ENCODE measurements around the gene RPS25.
A peak's percentile ranks its signal among the peaks of the same experiment; 100 is the strongest.

Gene RPS25

DNA sequence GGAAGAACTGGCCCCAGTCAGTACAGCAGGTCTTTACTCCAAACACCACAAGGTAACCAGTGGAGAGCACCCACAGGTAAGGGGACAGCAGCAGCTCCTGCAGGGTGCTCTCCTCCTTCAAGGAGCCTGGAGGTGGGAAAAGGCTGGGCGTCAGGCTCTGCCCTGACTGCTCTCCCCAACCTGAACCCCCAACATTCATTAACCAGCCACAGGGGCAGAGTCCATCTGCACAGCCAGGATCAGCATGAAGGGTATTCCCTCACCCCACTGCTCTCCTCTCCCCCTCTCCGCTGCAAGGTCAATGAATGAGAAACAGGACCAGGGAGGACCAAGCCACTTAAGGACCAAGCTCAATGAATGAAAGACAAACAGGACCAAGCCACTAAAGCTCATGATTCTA is 8.8 kb upstream of the RPS25 start:
- no peak overlapping the region for H3K4me3 ChIP-seq (ENCODE audit: low read length, poor library complexity, severe bottlenecking)
- H3K79me2 ChIP-seq (ENCODE audit: insufficient read depth, low read length) = peaks cover 44% of the 10 kb centered on the region
- peaks cover 22% of the 10 kb centered on the region for H3K4me1 ChIP-seq (ENCODE audit: insufficient read depth, low read length, poor library complexity, severe bottlenecking)
- H3K9me3 ChIP-seq (ENCODE audit: insufficient read depth, low read depth, low read length) = no peaks in the 10 kb centered on the region
- H3K36me3 ChIP-seq (ENCODE audit: insufficient read depth, low read length) = peaks cover 10% of the 10 kb centered on the region
- H3F3A ChIP-seq (ENCODE audit: low read depth) = no peaks in the 10 kb centered on the region
- H2AFZ ChIP-seq (ENCODE audit: low read length) = no peak overlapping the region
- no peaks in the 10 kb centered on the region for H3K9me2 ChIP-seq (replicated peaks; ENCODE audit: low read depth, low read length)
- H3K27me3 ChIP-seq (ENCODE audit: insufficient read depth, low read length, poor library complexity, severe bottlenecking) = no peaks in the 10 kb centered on the region
- no peak overlapping the region for H3K4me2 ChIP-seq (ENCODE audit: low read depth, low read length, poor library complexity, severe bottlenecking)
- no peak for TF ChIP-seq EZH2phosphoT487 (IDR thresholded peaks at IDR 0.05; ENCODE audit: borderline replicate concordance)
- H3K9ac ChIP-seq (ENCODE audit: low read depth, low read length, poor library complexity, severe bottlenecking) = peak overlapping the region; percentile 89
- H4K20me1 ChIP-seq (ENCODE audit: insufficient read depth, low read length, poor library complexity, severe bottlenecking) = no peaks in the 10 kb centered on the region

DNA sequence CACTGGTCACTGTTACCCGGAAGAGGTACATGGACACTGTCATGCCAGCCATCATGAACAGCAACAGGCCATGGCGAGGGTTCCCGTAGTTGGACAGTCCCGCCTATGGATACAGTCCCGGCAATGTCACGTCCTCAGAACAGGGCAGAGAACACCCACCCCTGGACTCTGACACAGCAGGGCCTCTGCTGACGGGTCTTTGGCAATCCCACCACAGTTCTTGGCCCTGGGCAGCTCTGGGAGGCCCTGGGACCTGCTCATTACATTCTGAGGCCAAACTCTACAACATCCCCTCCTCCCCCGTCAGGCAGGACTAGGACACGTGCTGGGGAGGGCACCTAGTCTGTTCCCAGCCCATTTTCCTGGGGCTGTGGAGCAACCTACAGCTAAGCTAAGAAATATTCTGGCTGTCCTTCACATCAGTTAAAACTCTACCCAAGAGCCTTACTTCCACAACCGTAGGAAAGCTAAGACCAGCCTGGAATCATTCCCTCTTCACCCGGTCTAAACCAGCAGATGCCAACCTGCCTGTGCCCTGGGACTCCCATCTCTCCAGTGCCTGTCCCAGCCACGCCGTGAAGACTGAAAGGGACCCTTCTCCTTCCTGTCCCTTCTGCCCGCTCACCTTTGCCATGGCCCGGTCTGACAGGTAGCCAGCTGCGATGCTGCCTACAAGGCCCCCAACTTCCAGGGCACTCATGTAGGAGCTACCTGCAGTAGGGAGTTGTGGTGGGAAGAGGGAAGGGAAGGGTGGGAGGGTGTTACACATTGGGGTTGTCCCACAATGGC is 8.0 kb upstream of the RPS25 start:
- no peaks in the 10 kb centered on the region for H3K9me2 ChIP-seq (replicated peaks; ENCODE audit: low read depth, low read length)
- TF ChIP-seq, protein P1, sequence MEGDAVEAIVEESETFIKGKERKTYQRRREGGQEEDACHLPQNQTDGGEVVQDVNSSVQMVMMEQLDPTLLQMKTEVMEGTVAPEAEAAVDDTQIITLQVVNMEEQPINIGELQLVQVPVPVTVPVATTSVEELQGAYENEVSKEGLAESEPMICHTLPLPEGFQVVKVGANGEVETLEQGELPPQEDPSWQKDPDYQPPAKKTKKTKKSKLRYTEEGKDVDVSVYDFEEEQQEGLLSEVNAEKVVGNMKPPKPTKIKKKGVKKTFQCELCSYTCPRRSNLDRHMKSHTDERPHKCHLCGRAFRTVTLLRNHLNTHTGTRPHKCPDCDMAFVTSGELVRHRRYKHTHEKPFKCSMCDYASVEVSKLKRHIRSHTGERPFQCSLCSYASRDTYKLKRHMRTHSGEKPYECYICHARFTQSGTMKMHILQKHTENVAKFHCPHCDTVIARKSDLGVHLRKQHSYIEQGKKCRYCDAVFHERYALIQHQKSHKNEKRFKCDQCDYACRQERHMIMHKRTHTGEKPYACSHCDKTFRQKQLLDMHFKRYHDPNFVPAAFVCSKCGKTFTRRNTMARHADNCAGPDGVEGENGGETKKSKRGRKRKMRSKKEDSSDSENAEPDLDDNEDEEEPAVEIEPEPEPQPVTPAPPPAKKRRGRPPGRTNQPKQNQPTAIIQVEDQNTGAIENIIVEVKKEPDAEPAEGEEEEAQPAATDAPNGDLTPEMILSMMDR (conservative IDR thresholded peaks at IDR 0.05; ENCODE audit: low read length) = no peak
- no peak for TF ChIP-seq EZH2phosphoT487 (IDR thresholded peaks at IDR 0.05; ENCODE audit: borderline replicate concordance)
- no peak overlapping the region for H3K4me3 ChIP-seq (ENCODE audit: low read length, poor library complexity, severe bottlenecking)
- no peak overlapping the region for H3K9ac ChIP-seq (ENCODE audit: low read depth, low read length, poor library complexity, severe bottlenecking)
- H3K4me1 ChIP-seq (ENCODE audit: insufficient read depth, low read length, poor library complexity, severe bottlenecking) = peaks cover 25% of the 10 kb centered on the region
- H3K9me3 ChIP-seq (ENCODE audit: insufficient read depth, low read depth, low read length) = no peaks in the 10 kb centered on the region
- H3K36me3 ChIP-seq (ENCODE audit: insufficient read depth, low read length) = peaks cover 10% of the 10 kb centered on the region
- H3K79me2 ChIP-seq (ENCODE audit: insufficient read depth, low read length) = peaks cover 52% of the 10 kb centered on the region
- H3K4me2 ChIP-seq (ENCODE audit: low read depth, low read length, poor library complexity, severe bottlenecking) = no peak overlapping the region
- H4K20me1 ChIP-seq (ENCODE audit: insufficient read depth, low read length, poor library complexity, severe bottlenecking) = no peaks in the 10 kb centered on the region
- no peak overlapping the region for H2AFZ ChIP-seq (ENCODE audit: low read length)
- no peaks in the 10 kb centered on the region for H3F3A ChIP-seq (ENCODE audit: low read depth)
- no peaks in the 10 kb centered on the region for H3K27me3 ChIP-seq (ENCODE audit: insufficient read depth, low read length, poor library complexity, severe bottlenecking)

DNA sequence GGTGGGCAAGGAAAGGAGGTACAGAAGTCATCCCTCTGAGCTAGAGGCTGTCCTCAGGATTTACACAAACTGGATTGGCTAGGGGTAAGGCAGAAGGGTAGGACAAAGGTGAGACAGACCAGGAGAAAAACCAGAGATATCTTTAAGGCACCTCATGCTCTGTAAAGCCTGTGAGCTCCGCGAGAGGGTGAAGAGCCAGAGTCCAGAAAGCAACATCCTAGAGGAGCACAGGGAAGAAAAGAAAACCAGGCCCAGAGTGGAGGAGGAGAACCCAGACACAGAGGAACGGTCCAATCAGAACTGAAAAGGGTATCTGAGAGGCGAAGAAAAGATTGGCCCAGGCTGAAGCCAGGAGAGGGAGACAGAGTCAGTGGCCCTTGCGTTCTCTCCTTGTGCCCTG is 7.4 kb upstream of the RPS25 start:
- no peaks in the 10 kb centered on the region for H3K9me3 ChIP-seq (ENCODE audit: insufficient read depth, low read depth, low read length)
- no peaks in the 10 kb centered on the region for H3F3A ChIP-seq (ENCODE audit: low read depth)
- no peaks in the 10 kb centered on the region for H3K9me2 ChIP-seq (replicated peaks; ENCODE audit: low read depth, low read length)
- H3K4me2 ChIP-seq (ENCODE audit: low read depth, low read length, poor library complexity, severe bottlenecking) = no peak overlapping the region
- H3K4me3 ChIP-seq (ENCODE audit: low read length, poor library complexity, severe bottlenecking) = no peak overlapping the region
- peaks cover 57% of the 10 kb centered on the region for H3K79me2 ChIP-seq (ENCODE audit: insufficient read depth, low read length)
- no peak overlapping the region for H3K9ac ChIP-seq (ENCODE audit: low read depth, low read length, poor library complexity, severe bottlenecking)
- H3K36me3 ChIP-seq (ENCODE audit: insufficient read depth, low read length) = peaks cover 10% of the 10 kb centered on the region
- H4K20me1 ChIP-seq (ENCODE audit: insufficient read depth, low read length, poor library complexity, severe bottlenecking) = no peaks in the 10 kb centered on the region
- no peaks in the 10 kb centered on the region for H3K27me3 ChIP-seq (ENCODE audit: insufficient read depth, low read length, poor library complexity, severe bottlenecking)
- peaks cover 26% of the 10 kb centered on the region for H3K4me1 ChIP-seq (ENCODE audit: insufficient read depth, low read length, poor library complexity, severe bottlenecking)
- TF ChIP-seq, protein P1 (conservative IDR thresholded peaks at IDR 0.05; ENCODE audit: low read length) = no peak
- TF ChIP-seq EZH2phosphoT487 (IDR thresholded peaks at IDR 0.05; ENCODE audit: borderline replicate concordance) = no peak
- no peak overlapping the region for H2AFZ ChIP-seq (ENCODE audit: low read length)

DNA sequence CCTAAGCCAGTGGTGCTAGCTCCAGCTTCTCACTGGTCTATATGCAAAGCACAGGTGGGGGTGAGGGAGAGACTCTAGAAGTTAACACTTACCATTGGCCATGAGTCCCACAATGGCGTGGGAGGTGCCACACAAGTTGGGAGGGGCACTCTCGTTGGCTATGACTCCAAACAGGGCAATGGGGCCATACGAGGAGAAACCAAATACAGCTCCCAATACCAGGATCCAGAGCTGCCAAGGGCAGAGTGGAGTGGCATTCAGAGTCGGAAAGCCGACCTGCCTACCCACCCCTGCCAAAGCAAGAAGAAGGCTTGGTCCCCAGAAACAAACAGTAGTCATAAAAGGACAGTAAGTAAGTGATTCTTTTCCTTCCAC is 6.9 kb upstream of the RPS25 start:
- Histone ChIP-seq H3K9me2 (replicated peaks; ENCODE audit: low read depth, low read length) (no peaks in the 10 kb centered on the region), H3K4me2 (ENCODE audit: low read depth, low read length, poor library complexity, severe bottlenecking) (no peak overlapping the region), H3K79me2 (ENCODE audit: insufficient read depth, low read length) (peaks cover 57% of the 10 kb centered on the region), H3K27me3 (ENCODE audit: insufficient read depth, low read length, poor library complexity, severe bottlenecking) (no peaks in the 10 kb centered on the region), H4K20me1 (ENCODE audit: insufficient read depth, low read length, poor library complexity, severe bottlenecking) (peaks cover 2% of the 10 kb centered on the region), H3K4me1 (ENCODE audit: insufficient read depth, low read length, poor library complexity, severe bottlenecking) (peaks cover 27% of the 10 kb centered on the region), H3K9me3 (ENCODE audit: insufficient read depth, low read depth, low read length) (no peaks in the 10 kb centered on the region), H3F3A (ENCODE audit: low read depth) (no peaks in the 10 kb centered on the region), H3K4me3 (ENCODE audit: low read length, poor library complexity, severe bottlenecking) (no peak overlapping the region), H3K36me3 (ENCODE audit: insufficient read depth, low read length) (peaks cover 10% of the 10 kb centered on the region), H2AFZ (ENCODE audit: low read length) (no peak overlapping the region), H3K9ac (ENCODE audit: low read depth, low read length, poor library complexity, severe bottlenecking) (no peak overlapping the region)
- no peak for TF ChIP-seq EZH2phosphoT487 (IDR thresholded peaks at IDR 0.05; ENCODE audit: borderline replicate concordance)
- TF ChIP-seq, protein P1 (conservative IDR thresholded peaks at IDR 0.05; ENCODE audit: low read length) = no peak
